Astrocyte of the cerebellum (primary cell): ENCODE data around the gene LIMS1.

Experiments used
- DNase-seq: peaks from one replicate; pipeline ENCODE4 v3.0.0-alpha.2; 2011; ENCODE audit warnings: low read depth
- H3K4me3 ChIP-seq: 2 replicates; pipeline ENCODE4 v1.5.1; 2011; ENCODE audit warnings: mild to moderate bottlenecking, low read depth, low read length, moderate library complexity
- in situ Hi-C: cut with HindIII; loops from 2 replicates; pipeline ENCODE4 v1.10.0; 2017; ENCODE audit warnings: low sequenced_read_pairs
- TF ChIP-seq, protein P1 (sequence below): IDR thresholded peaks from 2 replicates; pipeline ENCODE4 v1.5.1; 2012; ENCODE audit warnings: low read length, low read depth, moderate library complexity, mild to moderate bottlenecking; ENCODE audit errors: missing control alignments

Gene LIMS1

DNA sequence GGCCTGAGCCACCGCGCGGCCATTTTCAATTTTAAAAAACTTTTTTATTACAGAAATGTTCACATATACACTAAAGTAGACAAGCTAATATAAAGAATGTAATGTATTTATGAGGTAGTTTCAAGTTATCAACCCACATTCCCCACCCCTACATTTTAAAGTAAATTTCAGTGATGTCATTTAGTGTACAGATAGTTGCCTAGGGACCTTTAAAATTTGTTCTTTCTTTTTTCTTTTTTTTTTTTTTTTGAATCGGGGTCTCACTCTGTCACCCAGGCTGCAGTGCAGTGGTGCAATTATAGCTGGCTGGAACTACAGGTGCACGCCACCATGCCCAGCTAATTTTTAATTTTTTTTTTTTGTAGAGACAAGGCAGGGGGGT, 2.6 kb upstream of the LIMS1 start:
- H3K4me3 ChIP-seq: no peak overlapping the region
- in situ Hi-C loops: no loop called here
- no peak for DNase-seq
- TF ChIP-seq, protein P1, sequence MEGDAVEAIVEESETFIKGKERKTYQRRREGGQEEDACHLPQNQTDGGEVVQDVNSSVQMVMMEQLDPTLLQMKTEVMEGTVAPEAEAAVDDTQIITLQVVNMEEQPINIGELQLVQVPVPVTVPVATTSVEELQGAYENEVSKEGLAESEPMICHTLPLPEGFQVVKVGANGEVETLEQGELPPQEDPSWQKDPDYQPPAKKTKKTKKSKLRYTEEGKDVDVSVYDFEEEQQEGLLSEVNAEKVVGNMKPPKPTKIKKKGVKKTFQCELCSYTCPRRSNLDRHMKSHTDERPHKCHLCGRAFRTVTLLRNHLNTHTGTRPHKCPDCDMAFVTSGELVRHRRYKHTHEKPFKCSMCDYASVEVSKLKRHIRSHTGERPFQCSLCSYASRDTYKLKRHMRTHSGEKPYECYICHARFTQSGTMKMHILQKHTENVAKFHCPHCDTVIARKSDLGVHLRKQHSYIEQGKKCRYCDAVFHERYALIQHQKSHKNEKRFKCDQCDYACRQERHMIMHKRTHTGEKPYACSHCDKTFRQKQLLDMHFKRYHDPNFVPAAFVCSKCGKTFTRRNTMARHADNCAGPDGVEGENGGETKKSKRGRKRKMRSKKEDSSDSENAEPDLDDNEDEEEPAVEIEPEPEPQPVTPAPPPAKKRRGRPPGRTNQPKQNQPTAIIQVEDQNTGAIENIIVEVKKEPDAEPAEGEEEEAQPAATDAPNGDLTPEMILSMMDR: no peak

DNA sequence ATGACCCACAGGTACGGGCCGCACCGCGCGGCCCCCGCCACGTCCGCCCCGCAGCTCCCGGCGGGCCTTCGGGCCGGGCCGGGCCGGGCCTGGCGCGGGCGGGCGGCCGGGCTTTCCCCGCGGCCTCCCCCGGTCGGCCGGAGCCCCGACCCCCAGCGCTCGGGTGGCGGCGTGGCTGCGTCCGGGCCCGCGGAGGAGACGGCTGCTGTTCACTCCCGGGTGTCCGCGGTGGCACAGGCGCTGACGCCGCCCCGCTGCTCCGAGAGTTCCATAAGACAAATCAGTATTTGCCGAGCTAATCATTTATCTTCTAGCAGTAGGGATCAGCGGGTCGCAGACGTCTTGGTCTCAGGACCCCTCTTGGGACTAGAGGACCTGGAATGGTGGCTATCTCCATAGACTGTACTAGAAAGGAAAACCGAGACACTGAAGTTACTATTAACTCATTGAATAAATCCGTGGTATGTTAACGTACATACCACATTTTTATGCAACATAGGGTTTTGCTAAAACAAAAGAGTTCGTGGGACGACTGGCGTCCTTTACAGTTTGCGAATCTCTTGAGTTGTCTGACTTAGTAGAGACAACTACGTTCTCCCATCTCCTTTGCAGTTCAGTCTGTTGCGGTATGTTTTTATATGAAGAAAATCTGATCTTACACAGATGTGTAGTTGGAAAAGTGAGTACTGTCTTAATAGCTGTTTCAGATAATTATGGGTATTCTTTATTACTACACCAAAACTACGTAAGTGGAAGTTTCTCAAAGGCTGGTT, 500 bp downstream of the LIMS1 start:
- H3K4me3 ChIP-seq: peak overlapping the region; percentile 69
- no peak for DNase-seq
- in situ Hi-C loops: no loop called here
- TF ChIP-seq, protein P1: no peak

DNA sequence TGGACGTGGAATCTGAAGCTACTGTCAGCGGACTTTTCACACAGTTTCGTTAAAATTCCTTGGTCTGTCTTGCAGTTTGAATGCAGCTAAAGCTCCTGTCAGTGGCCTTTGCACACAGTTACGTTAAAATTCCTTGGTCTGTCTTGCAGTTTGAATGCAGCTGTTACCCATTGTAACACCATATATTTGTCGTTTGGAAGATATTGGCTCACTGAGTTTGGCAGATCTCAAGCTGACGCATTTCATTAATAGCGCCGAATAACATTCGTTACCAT, 1.0 kb downstream of the LIMS1 start:
- in situ Hi-C loops: no loop called here
- TF ChIP-seq, protein P1: no peak
- peak overlapping the region; percentile 69 for H3K4me3 ChIP-seq
- no peak for DNase-seq

DNA sequence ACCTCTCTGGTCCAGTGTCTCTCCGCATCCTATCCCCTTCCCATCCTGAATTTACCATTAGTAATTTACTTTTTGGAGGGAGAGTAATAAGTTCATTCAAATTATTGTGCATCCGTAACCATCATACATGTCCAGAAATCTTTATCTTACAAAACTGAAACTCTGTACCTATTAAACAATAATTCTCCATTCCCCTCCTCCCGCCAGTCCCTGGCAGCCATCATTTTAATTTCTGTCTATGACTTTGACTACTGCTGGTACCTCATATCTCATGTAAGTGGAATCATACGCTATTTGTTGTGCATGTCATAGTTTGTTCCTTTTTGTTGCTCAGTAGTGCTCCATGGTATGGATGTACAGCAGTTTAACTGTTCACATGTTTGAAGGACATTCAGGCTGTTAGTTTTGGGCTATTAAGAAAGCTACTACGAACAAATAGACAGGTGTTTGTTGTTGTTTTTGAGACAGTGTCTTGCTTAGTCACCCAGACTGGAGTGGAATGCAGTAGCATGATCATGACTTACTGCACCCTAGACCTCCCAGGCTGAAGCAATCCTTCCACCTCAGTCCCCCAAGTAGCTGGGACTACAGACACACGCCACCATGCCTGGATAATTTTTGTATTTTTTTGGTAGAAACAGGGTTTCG, 2.0 kb downstream of the LIMS1 start:
- peak overlapping the region; percentile 69 for H3K4me3 ChIP-seq
- in situ Hi-C loops: no loop called here
- no peak for DNase-seq
- TF ChIP-seq, protein P1: no peak

DNA sequence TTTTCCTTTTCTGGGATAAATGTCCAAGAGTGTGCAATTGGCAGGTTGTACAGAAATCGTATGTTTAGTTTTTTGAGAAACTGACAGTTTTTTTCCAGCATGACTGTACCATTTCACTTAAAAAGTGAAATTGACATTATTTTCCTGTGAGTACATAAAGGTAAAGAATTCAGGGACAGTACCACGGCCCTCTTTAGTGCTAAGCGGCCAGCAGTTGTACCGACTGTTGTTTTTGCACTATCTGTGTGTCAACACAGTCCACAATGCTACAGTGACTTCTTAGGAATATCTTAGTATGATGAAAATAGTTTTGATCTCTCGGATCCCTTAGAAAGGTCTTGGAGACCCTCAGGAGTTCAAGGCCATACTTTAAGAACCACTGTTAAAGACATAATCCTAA, 2.6 kb downstream of the LIMS1 start:
- TF ChIP-seq, protein P1: no peak
- H3K4me3 ChIP-seq: peak overlapping the region; percentile 69
- DNase-seq: no peak
- in situ Hi-C loops: no loop called here

DNA sequence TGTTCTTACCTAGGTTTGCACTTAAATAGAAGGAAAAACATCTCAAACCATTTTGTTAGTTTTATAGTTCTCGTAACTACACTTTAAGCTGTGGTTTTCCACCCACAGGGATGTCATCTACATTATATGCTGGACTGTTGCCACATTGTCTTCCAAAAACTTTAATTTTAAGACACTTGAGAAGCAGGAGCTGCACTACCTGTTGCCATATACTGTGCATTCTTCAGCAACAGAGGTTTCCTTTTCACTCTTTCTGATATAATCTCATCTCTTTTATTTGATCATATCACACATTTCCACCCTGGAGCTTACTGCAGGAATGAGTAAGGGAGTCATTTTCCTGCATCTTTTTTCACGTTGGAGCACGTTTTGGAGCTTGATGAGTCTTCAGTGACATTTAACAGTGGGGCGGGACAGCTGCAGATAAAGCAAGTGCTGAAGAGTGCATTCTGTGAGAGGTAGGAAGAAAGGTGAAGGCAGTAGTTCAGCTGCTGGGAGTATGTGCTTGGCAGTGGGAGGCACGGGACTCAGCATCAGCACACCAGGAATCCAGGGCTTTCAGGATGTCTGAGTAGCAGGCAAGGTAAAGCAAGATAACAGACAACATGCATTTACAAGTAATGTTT, 3.8 kb downstream of the LIMS1 start:
- TF ChIP-seq, protein P1: no peak
- no peak overlapping the region for H3K4me3 ChIP-seq
- in situ Hi-C loops: no loop called here
- no peak for DNase-seq
